HepG2 (cell line): ENCODE results near the gene GNAZ. TPM values are rescaled to one million over a fixed set of nuclear protein-coding genes. Genes with fewer than 3 reads are reported as not detected.

Experiments used
- DMAP1 ChIP-seq: IDR thresholded peaks from 2 replicates; pipeline ENCODE4 v1.6.1; 2016
- GTF3A ChIP-seq: sonication (generic); formaldehyde crosslinking; conservative IDR thresholded peaks from 2 replicates; pipeline ENCODE4 v1.4.0; 2020; ENCODE audit warnings: mild to moderate bottlenecking, missing genetic modification reagents
- HDAC2 ChIP-seq: sonication (generic); formaldehyde crosslinking; IDR thresholded peaks from 2 replicates; pipeline ENCODE4 v1.4.0; 2020; ENCODE audit warnings: missing genetic modification reagents
- HMG20A ChIP-seq: IDR thresholded peaks from 2 replicates; pipeline ENCODE4 v1.6.1; 2016; ENCODE audit warnings: borderline replicate concordance
- HNRNPH1 ChIP-seq: fragments of 200-400 bp; formaldehyde crosslinking; optimal IDR thresholded peaks from 2 replicates; pipeline ENCODE3; 2017; ENCODE audit warnings: mild to moderate bottlenecking, low read depth, low read length
- ISL2 ChIP-seq: sonication (generic); formaldehyde crosslinking; IDR thresholded peaks from 2 replicates; pipeline ENCODE4 v1.5.0; 2020; ENCODE audit warnings: missing genetic modification reagents
- KAT8 ChIP-seq: IDR thresholded peaks from 2 replicates; pipeline ENCODE4 v1.6.1; 2016; ENCODE audit warnings: missing genetic modification reagents, missing compliant biosample characterization
- NR2C2 ChIP-seq: sonication (generic); formaldehyde crosslinking; IDR thresholded peaks from 2 replicates; pipeline ENCODE4 v1.4.0; 2020; ENCODE audit warnings: missing genetic modification reagents, mild to moderate bottlenecking, moderate library complexity, borderline replicate concordance
- REL ChIP-seq: sonication (generic); formaldehyde crosslinking; conservative IDR thresholded peaks from 2 replicates; pipeline ENCODE4 v1.8.0; 2022; ENCODE audit warnings: mild to moderate bottlenecking, missing genetic modification reagents, moderate library complexity
- TP53 ChIP-seq: sonication (generic); formaldehyde crosslinking; conservative IDR thresholded peaks from 2 replicates; pipeline ENCODE4 v1.4.0; 2020; ENCODE audit warnings: missing genetic modification reagents
- ZBTB20 ChIP-seq: sonication (generic); formaldehyde crosslinking; IDR thresholded peaks from 2 replicates; pipeline ENCODE4 v1.8.1; 2023; ENCODE audit warnings: missing genetic modification reagents, low read depth, mild to moderate bottlenecking, borderline replicate concordance
- ZFAT ChIP-seq: sonication (generic); formaldehyde crosslinking; conservative IDR thresholded peaks from 2 replicates; pipeline ENCODE4 v1.8.1; 2023; ENCODE audit warnings: missing genetic modification reagents, inconsistent platforms
- ZFX ChIP-seq: sonication (generic); formaldehyde crosslinking; IDR thresholded peaks from 2 replicates; pipeline ENCODE4 v1.4.0; 2020; ENCODE audit warnings: mild to moderate bottlenecking, low read depth, missing genetic modification reagents, moderate library complexity
- ZMYM2 ChIP-seq: sonication (generic); formaldehyde crosslinking; IDR thresholded peaks from 2 replicates; pipeline ENCODE4 v1.8.0; 2022; ENCODE audit warnings: mild to moderate bottlenecking, missing genetic modification reagents
- ZNF251 ChIP-seq: sonication (generic); formaldehyde crosslinking; IDR thresholded peaks from 2 replicates; pipeline ENCODE4 v1.9.0; 2021; ENCODE audit warnings: mild to moderate bottlenecking, missing genetic modification reagents
- ZNF570 ChIP-seq: sonication (generic); formaldehyde crosslinking; IDR thresholded peaks from 2 replicates; pipeline ENCODE4 v1.4.0; 2020; ENCODE audit warnings: mild to moderate bottlenecking, missing genetic modification reagents, borderline replicate concordance
- ZNF607 ChIP-seq: sonication (generic); formaldehyde crosslinking; IDR thresholded peaks from 2 replicates; pipeline ENCODE4 v1.5.1; 2020; ENCODE audit warnings: missing genetic modification reagents, mild to moderate bottlenecking, borderline replicate concordance
- ZNF616 ChIP-seq: sonication (generic); formaldehyde crosslinking; IDR thresholded peaks from 2 replicates; pipeline ENCODE4 v1.5.0; 2020; ENCODE audit warnings: low read depth, mild to moderate bottlenecking, missing genetic modification reagents
- polyA plus RNA-seq, 8 experiments: library from polyadenylated mRNA; depleted of rRNA in 3 of 8; stranded (reverse) in 7 of 8; unstranded in 1 of 8; fragments of >200 nt; fragmentation: Illumina TruSeq in 4 of 8; extraction: Trizol in 4 of 8; gene quantifications; 2 replicates each; pipeline versions ENCODE4 v1.2.1 to v1.2.3, GENCODE V29; 2011 to 2016; ENCODE audit warnings: low read depth in 4 of 8, missing spikeins in 1 of 8, mixed read lengths in 1 of 8; ENCODE audit not compliant: insufficient read depth in 1 of 8
- total RNA-seq, 5 experiments: library from RNA; depleted of rRNA; stranded (reverse); fragments of >200 nt; fragmentation: Illumina TruSeq; extraction: Trizol; gene quantifications; 2 replicates each; pipeline ENCODE4 v1.2.3, GENCODE V29; 2016; ENCODE audit warnings: low read depth in 1 of 5
- TF ChIP-seq, protein P1 (sequence below): IDR thresholded peaks from 2 replicates; pipeline ENCODE4 v1.6.1; 2016
- TF ChIP-seq, protein P2 (sequence below): sonication (generic); formaldehyde crosslinking; IDR thresholded peaks from 2 replicates; pipeline ENCODE4 v1.9.0; 2021; ENCODE audit warnings: missing genetic modification reagents, mild to moderate bottlenecking, borderline replicate concordance
- TF ChIP-seq, protein P3 (sequence below): sonication (generic); formaldehyde crosslinking; IDR thresholded peaks from 2 replicates; pipeline ENCODE4 v1.5.1; 2020; ENCODE audit warnings: missing genetic modification reagents, mild to moderate bottlenecking, borderline replicate concordance
- TF ChIP-seq, protein P4 (sequence below): sonication (generic); formaldehyde crosslinking; IDR thresholded peaks from 2 replicates; pipeline ENCODE4 v1.8.0; 2022; ENCODE audit warnings: mild to moderate bottlenecking, missing genetic modification reagents, borderline replicate concordance
- TF ChIP-seq, protein P5 (sequence below): sonication (generic); formaldehyde crosslinking; conservative IDR thresholded peaks from 2 replicates; pipeline ENCODE4 v1.8.0; 2022; ENCODE audit warnings: low read depth, missing genetic modification reagents

The GNAZ gene
- total and polyA plus RNA-seq, 2 of the 13 experiments (the other 11 are each of a cell fraction or from before 2014, with no cell fraction given): 11.4 to 22.3 TPM

DNA sequence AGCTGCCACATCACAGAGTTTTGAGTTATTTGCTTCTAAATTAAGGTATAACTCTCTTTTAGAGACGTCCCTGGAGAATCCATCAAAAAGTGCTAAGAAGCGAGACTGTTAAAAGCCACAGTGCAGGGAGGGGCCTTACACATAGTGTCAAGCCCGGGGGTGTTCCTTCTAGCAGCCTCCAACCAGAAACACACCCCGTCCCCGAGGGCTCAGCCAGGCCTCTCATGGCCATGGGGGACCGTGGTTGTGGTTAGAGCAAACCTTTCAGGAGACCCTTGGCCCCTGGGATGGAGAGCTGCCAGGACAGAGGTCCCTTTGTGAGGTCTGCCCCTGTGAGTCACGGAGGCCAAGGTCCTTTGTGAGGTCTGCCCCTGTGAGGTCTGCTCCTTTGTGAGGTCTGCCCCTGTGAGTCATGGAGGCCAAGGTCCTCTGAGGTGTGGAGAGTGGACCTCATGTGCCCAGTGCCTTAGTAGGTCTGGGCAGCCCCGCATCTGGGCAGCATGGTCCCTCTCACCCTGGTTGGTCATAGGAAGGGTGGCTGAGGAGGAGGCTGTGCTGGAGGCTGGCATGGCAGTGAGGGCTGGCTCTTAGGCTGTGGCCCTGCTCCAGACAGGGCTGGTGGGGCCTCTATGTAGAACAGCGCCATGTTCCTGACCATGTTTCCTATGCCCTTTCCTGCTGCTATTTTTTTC lies 5.4 kb downstream of the GNAZ start (continued):
- TF ChIP-seq, protein P1, sequence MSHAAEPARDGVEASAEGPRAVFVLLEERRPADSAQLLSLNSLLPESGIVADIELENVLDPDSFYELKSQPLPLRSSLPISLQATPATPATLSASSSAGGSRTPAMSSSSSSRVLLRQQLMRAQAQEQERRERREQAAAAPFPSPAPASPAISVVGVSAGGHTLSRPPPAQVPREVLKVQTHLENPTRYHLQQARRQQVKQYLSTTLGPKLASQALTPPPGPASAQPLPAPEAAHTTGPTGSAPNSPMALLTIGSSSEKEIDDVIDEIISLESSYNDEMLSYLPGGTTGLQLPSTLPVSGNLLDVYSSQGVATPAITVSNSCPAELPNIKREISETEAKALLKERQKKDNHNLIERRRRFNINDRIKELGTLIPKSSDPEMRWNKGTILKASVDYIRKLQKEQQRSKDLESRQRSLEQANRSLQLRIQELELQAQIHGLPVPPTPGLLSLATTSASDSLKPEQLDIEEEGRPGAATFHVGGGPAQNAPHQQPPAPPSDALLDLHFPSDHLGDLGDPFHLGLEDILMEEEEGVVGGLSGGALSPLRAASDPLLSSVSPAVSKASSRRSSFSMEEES (CRISPR knock-in tag): peak; percentile 67
- TF ChIP-seq KAT8 (CRISPR knock-in tag) (peak; percentile 38; the same call in 1 of the 2 replicates), HDAC2 (CRISPR knock-in tag) (peak; percentile 95), ZMYM2 (peak; percentile 95), ISL2 (CRISPR knock-in tag) (peak; percentile 66; the same call in 1 of the 2 replicates), GTF3A (CRISPR knock-in tag) (no peak), ZNF607 (CRISPR knock-in tag) (no peak; the same call in 1 of the 2 replicates), ZFX (CRISPR knock-in tag) (peak; percentile 92), DMAP1 (CRISPR knock-in tag) (peak; percentile 79), ZNF616 (no peak), HNRNPH1 (no peak), HMG20A (CRISPR knock-in tag) (peak; percentile 93), REL (no peak), ZBTB20 (peak; percentile 94; the same call in 1 of the 2 replicates), ZNF570 (no peak), TP53 (CRISPR knock-in tag) (no peak), NR2C2 (CRISPR knock-in tag) (peak; percentile 88), ZNF251 (no peak), ZFAT (CRISPR knock-in tag) (no peak)
- TF ChIP-seq, protein P2, sequence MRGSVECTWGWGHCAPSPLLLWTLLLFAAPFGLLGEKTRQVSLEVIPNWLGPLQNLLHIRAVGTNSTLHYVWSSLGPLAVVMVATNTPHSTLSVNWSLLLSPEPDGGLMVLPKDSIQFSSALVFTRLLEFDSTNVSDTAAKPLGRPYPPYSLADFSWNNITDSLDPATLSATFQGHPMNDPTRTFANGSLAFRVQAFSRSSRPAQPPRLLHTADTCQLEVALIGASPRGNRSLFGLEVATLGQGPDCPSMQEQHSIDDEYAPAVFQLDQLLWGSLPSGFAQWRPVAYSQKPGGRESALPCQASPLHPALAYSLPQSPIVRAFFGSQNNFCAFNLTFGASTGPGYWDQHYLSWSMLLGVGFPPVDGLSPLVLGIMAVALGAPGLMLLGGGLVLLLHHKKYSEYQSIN (CRISPR knock-in tag): no peak
- TF ChIP-seq, protein P3, sequence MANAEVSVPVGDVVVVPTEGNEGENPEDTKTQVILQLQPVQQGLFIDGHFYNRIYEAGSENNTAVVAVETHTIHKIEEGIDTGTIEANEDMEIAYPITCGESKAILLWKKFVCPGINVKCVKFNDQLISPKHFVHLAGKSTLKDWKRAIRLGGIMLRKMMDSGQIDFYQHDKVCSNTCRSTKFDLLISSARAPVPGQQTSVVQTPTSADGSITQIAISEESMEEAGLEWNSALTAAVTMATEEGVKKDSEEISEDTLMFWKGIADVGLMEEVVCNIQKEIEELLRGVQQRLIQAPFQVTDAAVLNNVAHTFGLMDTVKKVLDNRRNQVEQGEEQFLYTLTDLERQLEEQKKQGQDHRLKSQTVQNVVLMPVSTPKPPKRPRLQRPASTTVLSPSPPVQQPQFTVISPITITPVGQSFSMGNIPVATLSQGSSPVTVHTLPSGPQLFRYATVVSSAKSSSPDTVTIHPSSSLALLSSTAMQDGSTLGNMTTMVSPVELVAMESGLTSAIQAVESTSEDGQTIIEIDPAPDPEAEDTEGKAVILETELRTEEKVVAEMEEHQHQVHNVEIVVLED: peak; percentile 68; the same call in 1 of the 2 replicates
- TF ChIP-seq, protein P4, sequence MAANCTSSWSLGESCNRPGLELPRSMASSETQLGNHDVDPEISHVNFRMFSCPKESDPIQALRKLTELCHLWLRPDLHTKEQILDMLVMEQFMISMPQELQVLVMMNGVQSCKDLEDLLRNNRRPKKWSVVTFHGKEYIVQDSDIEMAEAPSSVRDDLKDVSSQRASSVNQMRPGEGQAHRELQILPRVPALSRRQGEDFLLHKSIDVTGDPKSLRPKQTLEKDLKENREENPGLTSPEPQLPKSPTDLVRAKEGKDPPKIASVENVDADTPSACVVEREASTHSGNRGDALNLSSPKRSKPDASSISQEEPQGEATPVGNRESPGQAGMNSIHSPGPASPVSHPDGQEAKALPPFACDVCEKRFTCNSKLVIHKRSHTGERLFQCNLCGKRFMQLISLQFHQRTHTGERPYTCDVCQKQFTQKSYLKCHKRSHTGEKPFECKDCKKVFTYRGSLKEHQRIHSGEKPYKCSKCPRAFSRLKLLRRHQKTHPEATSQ (CRISPR knock-in tag): peak; percentile 55; the same call in 1 of the 2 replicates
- TF ChIP-seq, protein P5, sequence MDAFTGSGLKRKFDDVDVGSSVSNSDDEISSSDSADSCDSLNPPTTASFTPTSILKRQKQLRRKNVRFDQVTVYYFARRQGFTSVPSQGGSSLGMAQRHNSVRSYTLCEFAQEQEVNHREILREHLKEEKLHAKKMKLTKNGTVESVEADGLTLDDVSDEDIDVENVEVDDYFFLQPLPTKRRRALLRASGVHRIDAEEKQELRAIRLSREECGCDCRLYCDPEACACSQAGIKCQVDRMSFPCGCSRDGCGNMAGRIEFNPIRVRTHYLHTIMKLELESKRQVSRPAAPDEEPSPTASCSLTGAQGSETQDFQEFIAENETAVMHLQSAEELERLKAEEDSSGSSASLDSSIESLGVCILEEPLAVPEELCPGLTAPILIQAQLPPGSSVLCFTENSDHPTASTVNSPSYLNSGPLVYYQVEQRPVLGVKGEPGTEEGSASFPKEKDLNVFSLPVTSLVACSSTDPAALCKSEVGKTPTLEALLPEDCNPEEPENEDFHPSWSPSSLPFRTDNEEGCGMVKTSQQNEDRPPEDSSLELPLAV (CRISPR knock-in tag): no peak
